ENCODE data around the gene TRERF1. TPM values are rescaled to one million over a fixed set of nuclear protein-coding genes. Genes with fewer than 3 reads are reported as not detected.
"Not testable (repeated sequence)": the region's sequence is repeated elsewhere in the genome, so short reads cannot be mapped to it uniquely, and the experiment has no call there.

Gene TRERF1
- total RNA-seq, 1 donor from 2014 or later: 0.40 TPM

- no peak for DNase-seq (ENCODE audit: low read depth, low spot score)
Observed at GRCh38 chr6:42197555-42198362, 254.0 kb downstream of the TRERF1 start.

GRCh38 chr6:42195415-42195814 is 256.3 kb downstream of the TRERF1 start:
- no peak for DNase-seq (ENCODE audit: low read depth, low spot score)

GRCh38 chr6:42194056-42194455 is 257.7 kb downstream of the TRERF1 start:
- no peak for DNase-seq (ENCODE audit: low read depth, low spot score)

GRCh38 chr6:42193491-42193894 is 258.2 kb downstream of the TRERF1 start:
- DNase-seq (ENCODE audit: low read depth, low spot score): no peak

- DNase-seq (ENCODE audit: low read depth, low spot score): not testable (repeated sequence)
Observed at GRCh38 chr6:42192385-42192784, 259.3 kb downstream of the TRERF1 start.

DNA sequence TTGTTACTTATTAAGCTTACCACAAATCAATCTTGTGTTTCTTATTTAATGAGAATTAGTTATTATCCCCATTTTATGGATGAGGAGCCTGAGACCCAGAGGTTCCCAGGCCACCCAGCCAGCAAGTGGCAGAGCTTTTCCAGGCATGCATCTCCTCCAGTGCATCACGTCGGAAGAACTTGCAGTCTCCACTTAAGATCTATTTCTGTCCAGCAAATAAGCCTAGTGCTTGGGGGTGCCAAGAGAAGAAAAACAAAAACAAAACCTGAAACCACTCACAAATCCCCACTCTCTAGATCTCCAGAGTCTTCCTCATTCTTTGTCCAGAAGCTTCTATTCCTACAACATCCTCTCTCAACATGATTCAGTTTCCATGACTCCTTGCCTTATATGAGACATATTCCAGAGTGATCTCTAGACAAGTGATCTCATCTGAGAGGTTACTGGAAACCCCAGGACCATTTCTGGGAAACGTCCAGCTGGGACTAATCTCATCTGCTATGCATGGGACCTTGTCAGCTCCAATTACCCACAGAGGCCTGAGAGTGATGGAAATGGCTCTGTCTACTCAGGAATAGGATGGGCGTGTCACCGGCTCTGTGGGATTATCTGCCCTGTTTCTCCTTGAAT is 261.1 kb downstream of the TRERF1 start:
- DNase-seq (ENCODE audit: low read depth, low spot score): no peak

DNA sequence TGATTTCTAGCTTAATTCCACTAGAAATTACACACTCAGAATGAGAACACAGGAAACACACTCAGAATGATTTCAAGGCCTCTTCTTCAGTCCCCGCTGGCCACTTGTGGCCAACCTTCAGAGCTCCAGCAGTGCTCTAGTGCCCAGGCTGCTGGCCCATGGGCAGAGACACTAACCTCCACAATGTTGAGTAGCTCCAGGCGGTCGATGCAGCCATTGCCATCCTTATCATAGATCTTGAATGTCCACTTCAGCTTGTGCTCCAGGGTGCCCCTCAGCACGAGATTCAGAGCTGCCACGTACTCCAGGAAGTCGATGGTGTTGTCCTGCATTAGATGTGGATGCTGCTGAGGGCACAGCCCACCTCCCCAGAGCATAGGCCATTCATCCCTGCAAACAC is 263.3 kb downstream of the TRERF1 start:
- no peak for DNase-seq (ENCODE audit: low read depth, low spot score)

GRCh38 chr6:42185597-42185996 is 266.1 kb downstream of the TRERF1 start:
- no peak for DNase-seq (ENCODE audit: low read depth, low spot score)

DNA sequence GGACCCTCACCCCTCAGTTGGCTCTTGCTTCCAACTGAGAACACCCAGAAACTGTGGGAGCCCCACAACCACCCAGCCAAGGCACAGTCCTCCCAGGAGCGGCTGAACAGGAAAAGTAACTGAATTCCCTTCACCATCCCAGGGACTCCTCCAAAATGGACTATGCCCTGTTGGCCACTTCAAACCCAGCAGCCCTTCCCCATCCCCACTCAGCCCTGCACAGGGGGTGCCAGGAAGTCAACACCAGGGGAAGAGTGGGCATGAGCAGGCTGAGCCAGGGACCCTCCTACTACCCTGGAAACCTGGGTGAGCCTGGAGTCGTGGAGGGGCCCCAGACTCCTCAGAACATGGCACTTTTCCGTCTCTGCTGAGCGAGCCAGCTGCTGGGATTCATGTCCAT is 267.3 kb downstream of the TRERF1 start:
- DNase-seq (ENCODE audit: low read depth, low spot score): no peak

DNA sequence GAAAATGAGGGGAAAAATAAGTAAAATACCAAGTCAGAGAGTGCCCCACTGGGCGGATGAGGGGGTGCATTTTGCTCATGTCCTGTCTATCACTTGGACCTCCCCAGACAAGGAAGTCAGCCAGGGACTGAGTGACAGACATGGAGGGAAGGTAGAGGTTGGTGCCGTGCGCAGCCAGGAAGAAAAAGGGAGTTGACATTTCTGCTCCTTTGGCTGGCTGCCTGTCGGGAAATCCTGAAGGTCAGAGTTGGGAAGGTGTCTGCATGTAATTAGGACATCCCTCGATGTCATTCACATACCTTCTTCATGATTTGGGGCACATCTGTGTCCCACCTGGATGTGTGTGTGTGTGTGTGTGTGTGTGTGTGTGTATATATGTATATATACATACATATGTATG is 269.6 kb downstream of the TRERF1 start:
- DNase-seq (ENCODE audit: low read depth, low spot score): no peak

- no peak for DNase-seq (ENCODE audit: low read depth, low spot score)
Observed at GRCh38 chr6:42179945-42180313, 271.8 kb downstream of the TRERF1 start.

GRCh38 chr6:42179261-42179944 is 272.3 kb downstream of the TRERF1 start:
- DNase-seq (ENCODE audit: low read depth, low spot score): no peak

GRCh38 chr6:42177514-42178364 is 274.0 kb downstream of the TRERF1 start:
- DNase-seq (ENCODE audit: low read depth, low spot score): no peak

- DNase-seq (ENCODE audit: low read depth, low spot score): no peak
Observed at GRCh38 chr6:42176981-42177380, 274.7 kb downstream of the TRERF1 start.

GRCh38 chr6:42175860-42176259 is 275.9 kb downstream of the TRERF1 start:
- no peak for DNase-seq (ENCODE audit: low read depth, low spot score)

Other genes starting within 250 kb of the TRERF1 start
- gene MRPS10, start 234.1 kb downstream of the TRERF1 start, total RNA-seq: 65.6 and 67.7 TPM in 2 replicates
- 20.5 and 32.8 TPM in 2 replicates for gene UBR2, start 112.1 kb upstream of the TRERF1 start, total RNA-seq